GM23338 (cell line): ENCODE measurements around the gene PTPRN2. TPM values are rescaled to one million over a fixed set of nuclear protein-coding genes. Genes with fewer than 3 reads are reported as not detected.

Experiments
- CREB1 ChIP-seq: fragments of 250-450 bp; sonication (Bioruptor Pico); IDR thresholded peaks from 2 replicates; pipeline ENCODE4 v1.5.0; 2020; ENCODE audit warnings: low read depth, mild to moderate bottlenecking, moderate library complexity
- CTCF ChIP-seq, 2 experiments: fragments of 200-600 bp in 1 of 2; sonication (generic) in 1 of 2; conservative IDR thresholded peaks; 2 replicates each; pipeline versions ENCODE4 v1.5.1 to v1.6.1; 2016 to 2017; ENCODE audit warnings: antibody characterized with exemption in 2 of 2, low read depth in 2 of 2, mild to moderate bottlenecking in 2 of 2, moderate library complexity in 1 of 2
- ETS1 ChIP-seq: IDR thresholded peaks from 2 replicates; pipeline ENCODE4 v1.6.1; 2016; ENCODE audit warnings: antibody characterized with exemption
- EZH2phosphoT487 ChIP-seq: fragments of 200-600 bp; sonication (generic); IDR thresholded peaks from one replicate; pipeline ENCODE4 v1.8.1; 2018; ENCODE audit warnings: antibody characterized with exemption; ENCODE audit not compliant: unreplicated experiment
- STAT1 ChIP-seq: IDR thresholded peaks from one replicate; pipeline ENCODE4 v1.6.1; 2016; ENCODE audit warnings: antibody characterized with exemption; ENCODE audit not compliant: unreplicated experiment
- ZNF331 ChIP-seq: fragments of 250-450 bp; sonication (Bioruptor Pico); IDR thresholded peaks from 2 replicates; pipeline ENCODE4 v1.5.0; 2020; ENCODE audit warnings: low read depth, mild to moderate bottlenecking, moderate library complexity
- ZNF462 ChIP-seq: fragments of 250-450 bp; sonication (Bioruptor Pico); IDR thresholded peaks from 2 replicates; pipeline ENCODE4 v1.5.0; 2020; ENCODE audit warnings: mild to moderate bottlenecking, moderate library complexity
- polyA plus RNA-seq: library from polyadenylated mRNA; unstranded; fragments of >200 nt; fragmentation: Nextera tagmentation; extraction: Ambion mirVana; gene quantifications from 2 replicates; pipeline ENCODE4 v1.2.1, GENCODE V29; 2016
- total RNA-seq: library from RNA; depleted of rRNA; stranded (reverse); fragments of >200 nt; shearing (Covaris generic); gene quantifications from 2 replicates; pipeline ENCODE4 v1.2.3, GENCODE V29; 2014

The PTPRN2 gene
- total and polyA plus RNA-seq, 2 experiments from 2014 or later, result 0.87 to 4.0 TPM

- TF ChIP-seq ZNF462, result no peak
- no peak for TF ChIP-seq CTCF (conservative IDR thresholded peaks at IDR 0.05; ENCODE audit: low read depth in 2 of 2)
- TF ChIP-seq ZNF331 (CRISPR knock-in tag), result no peak
- TF ChIP-seq STAT1, result no peak
- no peak for TF ChIP-seq EZH2phosphoT487
- TF ChIP-seq ETS1, result no peak
- no peak for TF ChIP-seq CREB1
These were observed 360.2 kb downstream of the PTPRN2 start (continued) for GRCh38 chr7:158227258-158227984.
